Measurements from ENCODE around the gene MEF2A.

GRCh38 chr15:99732124-99732750 lies 166.5 kb downstream of the MEF2A start:
- no peak for TF ChIP-seq POLR2AphosphoS5 (IDR thresholded peaks at IDR 0.05; ENCODE audit: low read depth, low read length)
- TF ChIP-seq, protein P1, sequence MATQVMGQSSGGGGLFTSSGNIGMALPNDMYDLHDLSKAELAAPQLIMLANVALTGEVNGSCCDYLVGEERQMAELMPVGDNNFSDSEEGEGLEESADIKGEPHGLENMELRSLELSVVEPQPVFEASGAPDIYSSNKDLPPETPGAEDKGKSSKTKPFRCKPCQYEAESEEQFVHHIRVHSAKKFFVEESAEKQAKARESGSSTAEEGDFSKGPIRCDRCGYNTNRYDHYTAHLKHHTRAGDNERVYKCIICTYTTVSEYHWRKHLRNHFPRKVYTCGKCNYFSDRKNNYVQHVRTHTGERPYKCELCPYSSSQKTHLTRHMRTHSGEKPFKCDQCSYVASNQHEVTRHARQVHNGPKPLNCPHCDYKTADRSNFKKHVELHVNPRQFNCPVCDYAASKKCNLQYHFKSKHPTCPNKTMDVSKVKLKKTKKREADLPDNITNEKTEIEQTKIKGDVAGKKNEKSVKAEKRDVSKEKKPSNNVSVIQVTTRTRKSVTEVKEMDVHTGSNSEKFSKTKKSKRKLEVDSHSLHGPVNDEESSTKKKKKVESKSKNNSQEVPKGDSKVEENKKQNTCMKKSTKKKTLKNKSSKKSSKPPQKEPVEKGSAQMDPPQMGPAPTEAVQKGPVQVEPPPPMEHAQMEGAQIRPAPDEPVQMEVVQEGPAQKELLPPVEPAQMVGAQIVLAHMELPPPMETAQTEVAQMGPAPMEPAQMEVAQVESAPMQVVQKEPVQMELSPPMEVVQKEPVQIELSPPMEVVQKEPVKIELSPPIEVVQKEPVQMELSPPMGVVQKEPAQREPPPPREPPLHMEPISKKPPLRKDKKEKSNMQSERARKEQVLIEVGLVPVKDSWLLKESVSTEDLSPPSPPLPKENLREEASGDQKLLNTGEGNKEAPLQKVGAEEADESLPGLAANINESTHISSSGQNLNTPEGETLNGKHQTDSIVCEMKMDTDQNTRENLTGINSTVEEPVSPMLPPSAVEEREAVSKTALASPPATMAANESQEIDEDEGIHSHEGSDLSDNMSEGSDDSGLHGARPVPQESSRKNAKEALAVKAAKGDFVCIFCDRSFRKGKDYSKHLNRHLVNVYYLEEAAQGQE (IDR thresholded peaks at IDR 0.05; ENCODE audit: insufficient read depth in 1 of 2, low read depth in 2 of 2, low read length in 2 of 2) = no peak
